ENCODE results near the gene KCNQ1OT1. TPM values are rescaled to one million over a fixed set of nuclear protein-coding genes. Genes with fewer than 3 reads are reported as not detected.

KCNQ1OT1 gene
- total RNA-seq, 1 donor from 2014 or later: 2.8 TPM

GRCh38 chr11:2686360-2687222 lies 13.2 kb downstream of the KCNQ1OT1 start:
- DNase-seq: no peak

GRCh38 chr11:2685566-2686359 lies 14.0 kb downstream of the KCNQ1OT1 start:
- DNase-seq: no peak

GRCh38 chr11:2685051-2685450 lies 14.7 kb downstream of the KCNQ1OT1 start:
- no peak for DNase-seq

- DNase-seq: no peak
These were observed 15.2 kb downstream of the KCNQ1OT1 start for GRCh38 chr11:2684581-2684980.

- DNase-seq: no peak
These were observed 16.0 kb downstream of the KCNQ1OT1 start for GRCh38 chr11:2683806-2684205.

GRCh38 chr11:2681408-2682145 lies 18.2 kb downstream of the KCNQ1OT1 start:
- DNase-seq: no peak

GRCh38 chr11:2679011-2679676 lies 20.6 kb downstream of the KCNQ1OT1 start:
- DNase-seq: no peak

GRCh38 chr11:2678396-2678795 lies 21.4 kb downstream of the KCNQ1OT1 start:
- no peak for DNase-seq

GRCh38 chr11:2677127-2677526 lies 22.7 kb downstream of the KCNQ1OT1 start:
- no peak for DNase-seq

GRCh38 chr11:2675540-2675939 lies 24.3 kb downstream of the KCNQ1OT1 start:
- DNase-seq: no peak

- DNase-seq: no peak
These were observed 25.1 kb downstream of the KCNQ1OT1 start for GRCh38 chr11:2674658-2675131.

GRCh38 chr11:2673871-2674471 lies 25.8 kb downstream of the KCNQ1OT1 start:
- DNase-seq: no peak

GRCh38 chr11:2673250-2673610 lies 26.6 kb downstream of the KCNQ1OT1 start:
- DNase-seq: no peak

- no peak for DNase-seq
These were observed 27.1 kb downstream of the KCNQ1OT1 start for GRCh38 chr11:2672553-2673249.

- no peak for DNase-seq
These were observed 28.0 kb downstream of the KCNQ1OT1 start for GRCh38 chr11:2671748-2672147.

- no peak for DNase-seq
These were observed 29.2 kb downstream of the KCNQ1OT1 start for GRCh38 chr11:2670541-2671100.

GRCh38 chr11:2669634-2670469 lies 29.9 kb downstream of the KCNQ1OT1 start:
- no peak for DNase-seq

GRCh38 chr11:2668876-2669275 lies 30.9 kb downstream of the KCNQ1OT1 start:
- DNase-seq: no peak

- no peak for DNase-seq
These were observed 31.9 kb downstream of the KCNQ1OT1 start for GRCh38 chr11:2667940-2668339.

All from occipital lobe (tissue), 2 donors.